Spinal cord (tissue), 10 donors: ENCODE results near the gene OLIG2. TPM values are rescaled to one million over a fixed set of nuclear protein-coding genes. Genes with fewer than 3 reads are reported as not detected.
A peak's percentile ranks its signal among the peaks of the same experiment; 100 is the strongest.

ENCODE experiments used
- DNase-seq, 6 donors: peaks; one replicate each; pipeline versions ENCODE4 v3.0.0 to v3.0.0-alpha.2; 2013 to 2015; ENCODE audit warnings: low spot score in 6 of 6, low read depth in 4 of 6
- H3K27ac ChIP-seq: one replicate; pipeline ENCODE4 v1.5.1; 2013; ENCODE audit warnings: low read depth, low read length, control low read depth
- H3K27me3 ChIP-seq: one replicate; pipeline ENCODE4 v1.6.1; 2013; ENCODE audit warnings: low read length; ENCODE audit not compliant: control insufficient read depth, insufficient read depth
- H3K36me3 ChIP-seq: one replicate; pipeline ENCODE4 v1.6.1; 2013; ENCODE audit warnings: low read length; ENCODE audit not compliant: control insufficient read depth, insufficient read depth
- H3K4me1 ChIP-seq: one replicate; pipeline ENCODE4 v1.6.1; 2013; ENCODE audit warnings: low read length; ENCODE audit not compliant: control insufficient read depth, insufficient read depth
- H3K4me3 ChIP-seq: one replicate; pipeline ENCODE4 v1.5.1; 2013; ENCODE audit warnings: low read depth, low read length, control low read depth
- H3K9me3 ChIP-seq: one replicate; pipeline ENCODE4 v1.6.1; 2013; ENCODE audit warnings: low read length; ENCODE audit not compliant: control insufficient read depth, insufficient read depth
- WGBS: methylation state at CpG from one replicate; pipeline ENCODE4 v1.1.5; 2013; ENCODE audit warnings: missing lambda C conversion rate; ENCODE audit not compliant: insufficient coverage; 5-methylcytosine and 5-hydroxymethylcytosine counted together
- polyA plus RNA-seq, 2 donors: library from polyadenylated mRNA; unstranded; fragments of 120-200 nt; gene quantifications; one replicate each; pipeline ENCODE4 v1.2.1, GENCODE V29; 2013; ENCODE audit not compliant: insufficient read length in 2 of 2
- total RNA-seq, 2 donors: library from RNA; depleted of rRNA in 1 of 2; stranded (reverse); fragments of 120-200 nt in 1 of 2; fragments of >200 nt in 1 of 2; gene quantifications; one replicate each; pipeline versions ENCODE4 v1.2.3 to v1.2.4, GENCODE V29; 2013 to 2014
- donor health status: healthy.

Gene OLIG2
- total and polyA plus RNA-seq, 4 donors: 42.2 to 164 (median 93.4) TPM

- DNase-seq: peak in 2 of 6 donors; percentile 59 to 62
- Histone ChIP-seq H3K9me3 (no peaks in the 10 kb centered on the region), H3K4me3 (peak overlapping the region; percentile 22), H3K27ac (peak overlapping the region; percentile 44), H3K36me3 (peaks cover 20% of the 10 kb centered on the region), H3K4me1 (peaks cover 69% of the 10 kb centered on the region), H3K27me3 (peaks cover 95% of the 10 kb centered on the region)
- 5% methylated on average over 33 of the region's 40 CpGs for WGBS
These were observed 1.3 kb upstream of the OLIG2 start for GRCh38 chr21:33024201-33025103.

- Histone ChIP-seq H3K4me3 (peak overlapping the region; percentile 22), H3K9me3 (no peaks in the 10 kb centered on the region), H3K27ac (peak overlapping the region; percentile 44), H3K4me1 (peaks cover 69% of the 10 kb centered on the region), H3K36me3 (peaks cover 20% of the 10 kb centered on the region), H3K27me3 (peaks cover 95% of the 10 kb centered on the region)
- 2% methylated on average over 20 of the region's 22 CpGs for WGBS
- peak in 2 of 6 donors; percentile 55 to 73 for DNase-seq
These were observed 638 bp upstream of the OLIG2 start for GRCh38 chr21:33025106-33025488.

DNA sequence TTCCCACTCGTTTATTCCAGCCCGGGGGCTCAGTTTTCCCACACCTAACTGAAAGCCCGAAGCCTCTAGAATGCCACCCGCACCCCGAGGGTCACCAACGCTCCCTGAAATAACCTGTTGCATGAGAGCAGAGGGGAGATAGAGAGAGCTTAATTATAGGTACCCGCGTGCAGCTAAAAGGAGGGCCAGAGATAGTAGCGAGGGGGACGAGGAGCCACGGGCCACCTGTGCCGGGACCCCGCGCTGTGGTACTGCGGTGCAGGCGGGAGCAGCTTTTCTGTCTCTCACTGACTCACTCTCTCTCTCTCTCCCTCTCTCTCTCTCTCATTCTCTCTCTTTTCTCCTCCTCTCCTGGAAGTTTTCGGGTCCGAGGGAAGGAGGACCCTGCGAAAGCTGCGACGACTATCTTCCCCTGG lies 716 bp downstream of the OLIG2 start:
- no peaks in the 10 kb centered on the region for H3K9me3 ChIP-seq
- H3K4me1 ChIP-seq: peaks cover 77% of the 10 kb centered on the region
- H3K4me3 ChIP-seq: peak overlapping the region; percentile 62
- H3K27me3 ChIP-seq: peaks cover 96% of the 10 kb centered on the region
- DNase-seq: peak in 1 of 6 donors; percentile 3
- peaks cover 20% of the 10 kb centered on the region for H3K36me3 ChIP-seq
- WGBS: 1% methylated on average over 14 of the region's 21 CpGs
- peak overlapping the region; percentile 88 for H3K27ac ChIP-seq

DNA sequence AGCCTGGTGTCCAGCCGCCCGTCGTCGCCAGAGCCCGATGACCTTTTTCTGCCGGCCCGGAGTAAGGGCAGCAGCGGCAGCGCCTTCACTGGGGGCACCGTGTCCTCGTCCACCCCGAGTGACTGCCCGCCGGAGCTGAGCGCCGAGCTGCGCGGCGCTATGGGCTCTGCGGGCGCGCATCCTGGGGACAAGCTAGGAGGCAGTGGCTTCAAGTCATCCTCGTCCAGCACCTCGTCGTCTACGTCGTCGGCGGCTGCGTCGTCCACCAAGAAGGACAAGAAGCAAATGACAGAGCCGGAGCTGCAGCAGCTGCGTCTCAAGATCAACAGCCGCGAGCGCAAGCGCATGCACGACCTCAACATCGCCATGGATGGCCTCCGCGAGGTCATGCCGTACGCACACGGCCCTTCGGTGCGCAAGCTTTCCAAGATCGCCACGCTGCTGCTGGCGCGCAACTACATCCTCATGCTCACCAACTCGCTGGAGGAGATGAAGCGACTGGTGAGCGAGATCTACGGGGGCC lies 1.2 kb downstream of the OLIG2 start:
- H3K36me3 ChIP-seq: peaks cover 20% of the 10 kb centered on the region
- peak overlapping the region; percentile 88 for H3K27ac ChIP-seq
- H3K9me3 ChIP-seq: no peaks in the 10 kb centered on the region
- peaks cover 80% of the 10 kb centered on the region for H3K4me1 ChIP-seq
- DNase-seq: peak in 2 of 6 donors; percentile 28 to 55
- peak overlapping the region; percentile 62 for H3K4me3 ChIP-seq
- H3K27me3 ChIP-seq: peaks cover 96% of the 10 kb centered on the region
- under 1% methylated on average over 54 of the region's 54 CpGs for WGBS

GRCh38 chr21:33027401-33028286 lies 1.9 kb downstream of the OLIG2 start:
- peaks cover 73% of the 10 kb centered on the region for H3K4me1 ChIP-seq
- H3K27ac ChIP-seq: peak overlapping the region; percentile 40
- H3K27me3 ChIP-seq: peaks cover 96% of the 10 kb centered on the region
- peaks cover 20% of the 10 kb centered on the region for H3K36me3 ChIP-seq
- under 1% methylated on average over 77 of the region's 85 CpGs for WGBS
- peak in 2 of 6 donors; percentile 2 to 20 for DNase-seq
- no peaks in the 10 kb centered on the region for H3K9me3 ChIP-seq
- H3K4me3 ChIP-seq: peak overlapping the region; percentile 62

- peaks cover 69% of the 10 kb centered on the region for H3K4me1 ChIP-seq
- peak overlapping the region; percentile 24 for H3K4me3 ChIP-seq
- 0% methylated on average over 6 of the region's 15 CpGs for WGBS
- peak overlapping the region; percentile 40 for H3K27ac ChIP-seq
- peaks cover 20% of the 10 kb centered on the region for H3K36me3 ChIP-seq
- H3K9me3 ChIP-seq: no peaks in the 10 kb centered on the region
- peak in 1 of 6 donors; percentile 31 for DNase-seq
- peaks cover 96% of the 10 kb centered on the region for H3K27me3 ChIP-seq
These were observed 2.5 kb downstream of the OLIG2 start for GRCh38 chr21:33028287-33028670.

DNA sequence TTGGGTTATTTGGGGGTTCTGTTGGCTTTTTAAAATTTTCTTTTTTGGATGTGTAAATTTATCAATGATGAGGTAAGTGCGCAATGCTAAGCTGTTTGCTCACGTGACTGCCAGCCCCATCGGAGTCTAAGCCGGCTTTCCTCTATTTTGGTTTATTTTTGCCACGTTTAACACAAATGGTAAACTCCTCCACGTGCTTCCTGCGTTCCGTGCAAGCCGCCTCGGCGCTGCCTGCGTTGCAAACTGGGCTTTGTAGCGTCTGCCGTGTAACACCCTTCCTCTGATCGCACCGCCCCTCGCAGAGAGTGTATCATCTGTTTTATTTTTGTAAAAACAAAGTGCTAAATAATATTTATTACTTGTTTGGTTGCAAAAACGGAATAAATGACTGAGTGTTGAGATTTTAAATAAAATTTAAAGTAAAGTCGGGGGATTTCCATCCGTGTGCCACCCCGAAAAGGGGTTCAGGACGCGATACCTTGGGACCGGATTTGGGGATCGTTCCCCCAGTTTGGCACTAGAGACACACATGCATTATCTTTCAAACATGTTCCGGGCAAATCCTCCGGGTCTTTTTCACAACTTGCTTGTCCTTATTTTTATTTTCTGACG lies 3.1 kb downstream of the OLIG2 start:
- 3% methylated on average over 21 of the region's 28 CpGs for WGBS
- Histone ChIP-seq H3K36me3 (peaks cover 20% of the 10 kb centered on the region), H3K27ac (peak overlapping the region; percentile 52), H3K4me3 (peak overlapping the region; percentile 24), H3K4me1 (peaks cover 69% of the 10 kb centered on the region), H3K27me3 (peaks cover 96% of the 10 kb centered on the region), H3K9me3 (no peaks in the 10 kb centered on the region)
- DNase-seq: peak in 2 of 6 donors; percentile 39 to 60

GRCh38 chr21:33029385-33029921 lies 3.7 kb downstream of the OLIG2 start:
- peaks cover 20% of the 10 kb centered on the region for H3K36me3 ChIP-seq
- peak overlapping the region; percentile 24 for H3K4me3 ChIP-seq
- peaks cover 69% of the 10 kb centered on the region for H3K4me1 ChIP-seq
- peak overlapping the region; percentile 57 for H3K27ac ChIP-seq
- 11% methylated on average over 15 of the region's 19 CpGs for WGBS
- peaks cover 96% of the 10 kb centered on the region for H3K27me3 ChIP-seq
- H3K9me3 ChIP-seq: no peaks in the 10 kb centered on the region
- peak in 1 of 6 donors; percentile 48 for DNase-seq
